GM12878 (cell line): ENCODE results near the gene CCNY. TPM values are rescaled to one million over a fixed set of nuclear protein-coding genes. Genes with fewer than 3 reads are reported as not detected.

Experiments used
- ATAC-seq: fragments of 200-7000 bp; cut with Tn5 transposase; 3 replicates; pipeline ENCODE4 v1.9.1; 2020; ENCODE audit warnings: mild to moderate bottlenecking, moderate library complexity
- BruUV-seq: library from RNA; stranded (reverse); fragments of 400-500 nt; replicated peaks from 2 replicates; lab custom pipeline; 2021; lab: Mats Ljungman, UMichigan
- CTCF ChIA-PET: fragments of 300-600 bp; sonication (Branson Sonifier 250); formaldehyde crosslinking; extraction: SDS; loops from one replicate; lab custom pipeline; 2021; ENCODE audit warnings: inconsistent platforms; lab: Yijun Ruan, JAX
- POLR2A ChIA-PET: fragments of 350-600 bp; formaldehyde crosslinking; extraction: SDS; loops from one replicate; lab custom pipeline; 2021; ENCODE audit warnings: inconsistent platforms; lab: Charles Lee
- RAD21 ChIA-PET: fragments of 300-600 bp; sonication (Branson Sonifier 250); formaldehyde crosslinking; loops from one replicate; lab custom pipeline; 2023; ENCODE audit warnings: antibody characterized with exemption; ENCODE audit not compliant: unreplicated experiment; lab: Charles Lee
- SMC1A ChIA-PET: fragments of 300-600 bp; sonication (Branson Sonifier 250); formaldehyde crosslinking; loops from one replicate; lab custom pipeline; 2023; ENCODE audit not compliant: unreplicated experiment, uncharacterized antibody; lab: Charles Lee
- DNase-seq: peaks from one replicate; pipeline ENCODE4 v3.0.0-alpha.2; 2011; ENCODE audit warnings: low read depth, low spot score
- FAIRE-seq: peaks from 3 replicates; lab custom pipeline; 2011; peaks lifted over from hg19 to GRCh38; lab: Jason Lieb, UNC
- H2AFZ ChIP-seq: 2 replicates; pipeline ENCODE4 v1.6.0; 2011; ENCODE audit warnings: low read depth, low read length, control low read depth; ENCODE audit not compliant: control insufficient read depth
- H3K27ac ChIP-seq: 2 replicates; pipeline ENCODE4 v1.5.1; 2011; ENCODE audit warnings: control low read depth; ENCODE audit not compliant: control insufficient read depth, insufficient read depth
- H3K27me3 ChIP-seq, 2 experiments: replicated peaks in 1 of 2; 2 replicates each; pipeline versions ENCODE4 v1.6.0 to v1.6.1; 2011; ENCODE audit warnings: low read length in 1 of 2; ENCODE audit not compliant: control insufficient read depth in 2 of 2, insufficient read depth in 2 of 2
- H3K36me3 ChIP-seq, 2 experiments: 2 replicates each; pipeline ENCODE4 v1.5.1; 2011; ENCODE audit warnings: low read length in 1 of 2; ENCODE audit not compliant: control insufficient read depth in 2 of 2, insufficient read depth in 2 of 2
- H3K4me1 ChIP-seq: 2 replicates; pipeline ENCODE4 v1.6.1; 2011; ENCODE audit warnings: mild to moderate bottlenecking, low read length, moderate library complexity, mixed read lengths; ENCODE audit not compliant: control insufficient read depth, insufficient read depth
- H3K4me2 ChIP-seq: 2 replicates; pipeline ENCODE4 v1.6.0; 2011; ENCODE audit warnings: control low read depth; ENCODE audit not compliant: control insufficient read depth, insufficient read depth
- H3K4me3 ChIP-seq: fragments of 200-600 bp; sonication (generic); 2 replicates; pipeline ENCODE4 v1.5.1; 2016
- H3K79me2 ChIP-seq: 2 replicates; pipeline ENCODE4 v1.6.0; 2011; ENCODE audit warnings: low read length; ENCODE audit not compliant: control insufficient read depth, insufficient read depth
- H3K9ac ChIP-seq: 2 replicates; pipeline ENCODE4 v1.8.0; 2011; ENCODE audit warnings: low read length, control low read depth, mixed read lengths; ENCODE audit not compliant: control insufficient read depth, insufficient read depth
- H3K9me3 ChIP-seq: replicated peaks from 3 replicates; pipeline ENCODE4 v1.5.1; 2011; ENCODE audit warnings: mild to moderate bottlenecking, low read length; ENCODE audit not compliant: control insufficient read depth, insufficient read depth
- H4K20me1 ChIP-seq: 2 replicates; pipeline ENCODE4 v1.6.0; 2011; ENCODE audit not compliant: control insufficient read depth, insufficient read depth
- BACH1 ChIP-seq: fragments of 450-650 bp; IDR thresholded peaks from 2 replicates; pipeline ENCODE4 v1.6.1; 2017; ENCODE audit warnings: mild to moderate bottlenecking, borderline replicate concordance
- CHD1 ChIP-seq: IDR thresholded peaks from 2 replicates; pipeline ENCODE4 v1.6.1; 2012; ENCODE audit warnings: low read depth, low read length, improper control_type of control experiment
- ELK1 ChIP-seq: IDR thresholded peaks from 2 replicates; pipeline ENCODE4 v1.6.1; 2012; ENCODE audit warnings: low read depth, low read length, improper control_type of control experiment
- HDAC6 ChIP-seq: fragments of 200-600 bp; sonication (generic); IDR thresholded peaks from one replicate; pipeline ENCODE4 v1.8.0; 2017; ENCODE audit warnings: antibody characterized with exemption; ENCODE audit not compliant: unreplicated experiment
- IRF3 ChIP-seq: fragments of 450-650 bp; IDR thresholded peaks from 2 replicates; pipeline ENCODE4 v1.6.1; 2014; ENCODE audit warnings: mild to moderate bottlenecking
- JUNB ChIP-seq: IDR thresholded peaks from 2 replicates; pipeline ENCODE4 v1.6.1; 2016; ENCODE audit warnings: antibody characterized with exemption, mild to moderate bottlenecking
- KAT2A ChIP-seq: conservative IDR thresholded peaks from 2 replicates; pipeline ENCODE4 v1.6.1; 2011; ENCODE audit warnings: low read depth, low read length; ENCODE audit not compliant: control insufficient read depth
- KLF5 ChIP-seq: fragments of 450-650 bp; IDR thresholded peaks from 2 replicates; pipeline ENCODE4 v1.6.1; 2014; ENCODE audit warnings: mild to moderate bottlenecking; ENCODE audit not compliant: partially characterized antibody
- MYC ChIP-seq: IDR thresholded peaks from 2 replicates; pipeline ENCODE4 v1.6.1; 2011; ENCODE audit warnings: mild to moderate bottlenecking, low read length, moderate library complexity, inconsistent platforms; ENCODE audit not compliant: insufficient read depth, insufficient replicate concordance, insufficient read length, severe bottlenecking
- NFXL1 ChIP-seq: fragments of 450-650 bp; IDR thresholded peaks from 2 replicates; pipeline ENCODE4 v1.6.1; 2017; ENCODE audit warnings: antibody characterized with exemption, mild to moderate bottlenecking, borderline replicate concordance
- PAX5 ChIP-seq: IDR thresholded peaks from 2 replicates; pipeline ENCODE4 v1.6.1; 2011; ENCODE audit warnings: low read depth, low read length, borderline replicate concordance
- RB1 ChIP-seq: fragments of 450-650 bp; formaldehyde crosslinking; IDR thresholded peaks from 2 replicates; pipeline ENCODE4 v1.6.1; 2017; ENCODE audit warnings: mild to moderate bottlenecking, borderline replicate concordance
- RUNX3 ChIP-seq: IDR thresholded peaks from 2 replicates; pipeline ENCODE4 v1.6.1; 2012; ENCODE audit warnings: low read length, inconsistent platforms
- SIX5 ChIP-seq: IDR thresholded peaks from 2 replicates; pipeline ENCODE4 v1.6.1; 2011; ENCODE audit warnings: mild to moderate bottlenecking, low read depth, low read length, moderate library complexity; ENCODE audit not compliant: severe bottlenecking
- SMC3 ChIP-seq: IDR thresholded peaks from 2 replicates; pipeline ENCODE4 v1.6.1; 2011; ENCODE audit warnings: low read length, improper control_type of control experiment, borderline replicate concordance
- ZNF24 ChIP-seq: fragments of 450-650 bp; IDR thresholded peaks from 2 replicates; pipeline ENCODE4 v1.6.1; 2017; ENCODE audit warnings: antibody characterized with exemption, mild to moderate bottlenecking
- ZSCAN29 ChIP-seq: fragments of 450-650 bp; IDR thresholded peaks from 2 replicates; pipeline ENCODE4 v1.6.1; 2017; ENCODE audit warnings: mild to moderate bottlenecking, moderate library complexity
- WGBS: methylation state at CpG from one replicate; pipeline ENCODE4 v1.1.6; 2016; ENCODE audit warnings: low lambda C conversion rate; ENCODE audit not compliant: insufficient replicate concordance, insufficient coverage; ENCODE audit errors: missing lambda C conversion rate; 5-methylcytosine and 5-hydroxymethylcytosine counted together
- in situ Hi-C: fragments of 300-500 bp; cut with MboI; formaldehyde crosslinking; loops from 9 replicates; pipeline ENCODE4 v1.14.3; 2018; ENCODE audit warnings: mixed read lengths
- intact Hi-C: fragments of 100-400 bp; cut with micrococcal nuclease; formaldehyde crosslinking; loops from one replicate; pipeline ENCODE4 v1.14.2; 2022; ENCODE audit not compliant: unreplicated experiment
- polyA plus RNA-seq, 11 experiments: library from polyadenylated mRNA; depleted of rRNA in 4 of 11; unstranded in 6 of 11; stranded (reverse) in 5 of 11; fragments of >200 nt; fragmentation: Nextera tagmentation in 4 of 11; fragmentation: Illumina TruSeq in 1 of 11; extraction: Ambion mirVana in 4 of 11; extraction: Trizol in 1 of 11; gene quantifications; 1 replicate in 1 of 11; 2 replicates in 10 of 11; pipeline versions ENCODE4 v1.2.1 to v1.2.3, GENCODE V29; 2011 to 2016; ENCODE audit warnings: inconsistent platforms in 2 of 11, missing spikeins in 2 of 11, low read depth in 1 of 11
- total RNA-seq, 4 experiments: library from RNA; depleted of rRNA in 3 of 4; stranded (reverse); fragments of >200 nt in 3 of 4; fragmentation: Illumina TruSeq in 1 of 4; extraction: Trizol in 1 of 4; gene quantifications; 2 replicates each; pipeline versions ENCODE4 v1.2.1 to v1.2.3, GENCODE V29; 2013 to 2021

CCNY gene
- total and polyA plus RNA-seq, 10 of the 15 experiments (the other 5 are each of a cell fraction or from before 2014, with no cell fraction given): 3.6 to 50.0 (median 26.1) TPM

GRCh38 chr10:35592441-35592840, 256.1 kb downstream of the CCNY start:
- no peak for TF ChIP-seq IRF3
- no peak for TF ChIP-seq SMC3
- no peak for TF ChIP-seq JUNB
- TF ChIP-seq ELK1: no peak
- TF ChIP-seq BACH1: no peak
- TF ChIP-seq RUNX3: no peak
- TF ChIP-seq ZNF24: no peak
- no peak for TF ChIP-seq HDAC6
- TF ChIP-seq CHD1: no peak
- TF ChIP-seq KLF5: no peak
- no peak for TF ChIP-seq PAX5
- TF ChIP-seq MYC: no peak
- TF ChIP-seq SIX5: no peak
- TF ChIP-seq NFXL1: no peak
- no peak for TF ChIP-seq ZSCAN29
- TF ChIP-seq RB1: no peak
- no peak for TF ChIP-seq KAT2A
- H3K9me3 ChIP-seq: no peaks in the 10 kb centered on the region
- H3K27ac ChIP-seq: no peak overlapping the region
- H4K20me1 ChIP-seq: no peaks in the 10 kb centered on the region
- no peaks in the 10 kb centered on the region for H3K79me2 ChIP-seq
- no TSS peak for BruUV-seq
- ChIA-PET POLR2A (no interaction called here), SMC1A (interaction anchor here (1.0 to 1.3 kb wide), 3 partner anchors 20 to 376 kb away, joined by 3 read pairs; no protein-coding TSS in a partner anchor), RAD21 (no interaction called here), CTCF (interaction anchor here (1.7 to 1.8 kb wide), 2 partner anchors 32 to 44 kb away, joined by 5 read pairs; no protein-coding TSS in a partner anchor)
- H3K4me3 ChIP-seq: no peak overlapping the region
- no peaks in the 10 kb centered on the region; a peak in 1 of 4 replicates for H3K27me3 ChIP-seq
- no peak overlapping the region for H2AFZ ChIP-seq
- 39% methylated on average over 4 of the region's 4 CpGs for WGBS
- in situ Hi-C loops: no loop called here
- no peak for DNase-seq
- no peaks in the 10 kb centered on the region for H3K36me3 ChIP-seq
- no peak for FAIRE-seq
- H3K9ac ChIP-seq: no peak overlapping the region
- no peak overlapping the region for H3K4me2 ChIP-seq
- no peaks in the 10 kb centered on the region for H3K4me1 ChIP-seq
- intact Hi-C loops: no loop called here
- ATAC-seq: no peak
